BLaER1 treated with 17β-estradiol and CSF1 and Interleukin-3, amounts not matched to agents 10 nM and 100 nM (cell line): ENCODE measurements around the gene C4orf51.

Experiments
- H3K27ac ChIP-seq, 11 experiments: shearing (Covaris generic); formaldehyde crosslinking; 2 replicates each; pipeline ENCODE4 v1.8.1; 2022
- H3K27me3 ChIP-seq, 11 experiments: shearing (Covaris generic); formaldehyde crosslinking; 2 replicates each; pipeline ENCODE4 v1.8.1; 2022
- H3K36me3 ChIP-seq, 11 experiments: shearing (Covaris generic); formaldehyde crosslinking; 2 replicates each; pipeline ENCODE4 v1.8.1; 2022
- H3K4me1 ChIP-seq, 10 experiments: shearing (Covaris generic); formaldehyde crosslinking; 2 replicates each; pipeline ENCODE4 v1.8.1; 2022
- H3K4me2 ChIP-seq, 11 experiments: shearing (Covaris generic); formaldehyde crosslinking; 2 replicates each; pipeline ENCODE4 v1.8.1; 2022
- H3K4me3 ChIP-seq, 10 experiments: shearing (Covaris generic); formaldehyde crosslinking; 2 replicates each; pipeline ENCODE4 v1.8.1; 2022
- H3K9ac ChIP-seq, 11 experiments: shearing (Covaris generic); formaldehyde crosslinking; 2 replicates each; pipeline ENCODE4 v1.8.1; 2022
- H3K9me3 ChIP-seq, 11 experiments: shearing (Covaris generic); formaldehyde crosslinking; replicated peaks in 1 of 11; 2 replicates each; pipeline ENCODE4 v1.8.1; 2022
- H4K20me1 ChIP-seq, 11 experiments: shearing (Covaris generic); formaldehyde crosslinking; 2 replicates each; pipeline ENCODE4 v1.8.1; 2022
- Cebpa-rat ChIP-seq, 11 experiments: shearing (Covaris generic); IDR thresholded peaks; 2 replicates each; pipeline ENCODE4 v1.8.1; 2022

C4orf51 gene

GRCh38 chr4:145720656-145721055, 40.7 kb downstream of the C4orf51 start:
- Histone ChIP-seq H4K20me1 (no peaks in the 10 kb centered on the region), H3K9me3 (no peaks in the 10 kb centered on the region), H3K27me3 (no peaks in the 10 kb centered on the region), H3K27ac (no peak overlapping the region), H3K4me3 (no peak overlapping the region), H3K9ac (no peak overlapping the region), H3K4me2 (peak overlapping the region in 1 of 11 experiments; percentile 58; a peak in 1 of 22 replicates), H3K4me1 (peaks cover 0 to 11% (median 7%) of the 10 kb centered on the region in 10 experiments; a peak in 10 of 20 replicates), H3K36me3 (no peaks in the 10 kb centered on the region)
- no peak for TF ChIP-seq Cebpa-rat (IDR thresholded peaks at IDR 0.05)

DNA sequence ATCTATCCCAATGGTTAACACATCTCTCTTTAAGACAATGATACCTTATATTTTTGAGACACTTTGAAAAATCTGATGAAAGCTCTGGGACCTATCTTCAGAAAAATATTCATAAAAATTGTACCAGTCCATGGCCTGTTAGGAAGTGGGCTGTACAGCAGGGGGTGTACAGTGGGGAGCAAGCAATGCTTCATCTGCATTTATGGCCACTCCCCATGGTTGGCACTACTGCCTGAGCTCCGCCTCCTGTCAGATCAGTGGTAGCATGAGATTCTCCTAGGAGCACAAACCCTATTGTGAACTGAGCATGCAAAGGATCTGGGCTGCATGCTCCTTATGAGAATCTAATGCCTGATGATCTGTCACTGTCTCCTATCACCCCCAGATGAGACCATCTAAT, 42.6 kb downstream of the C4orf51 start:
- H3K4me1 ChIP-seq = peaks cover 0 to 11% (median 7%) of the 10 kb centered on the region in 10 experiments; a peak in 10 of 20 replicates
- no peaks in the 10 kb centered on the region for H3K36me3 ChIP-seq
- TF ChIP-seq Cebpa-rat (IDR thresholded peaks at IDR 0.05) = no peak

DNA sequence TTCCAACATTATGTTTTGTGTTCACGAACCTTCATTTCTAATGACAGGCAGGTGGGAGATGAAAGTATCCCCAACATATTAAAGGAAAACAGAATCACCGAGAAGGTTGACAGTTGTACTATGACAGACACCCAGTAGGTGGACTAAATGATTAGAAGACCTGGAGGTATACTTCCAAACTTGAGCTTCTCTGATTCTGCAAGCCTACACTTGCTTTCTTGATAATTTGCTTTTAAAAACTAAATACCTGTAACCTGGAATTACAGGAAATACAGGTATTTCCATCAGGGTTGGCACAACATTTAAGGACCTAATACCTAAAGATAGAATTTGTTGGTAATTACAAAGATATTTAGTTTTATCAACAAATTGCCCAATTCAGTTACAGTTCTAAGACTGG, 43.4 kb downstream of the C4orf51 start:
- Histone ChIP-seq H3K27me3 (no peaks in the 10 kb centered on the region), H3K4me2 (no peak overlapping the region), H3K4me1 (peaks cover 0 to 11% (median 7%) of the 10 kb centered on the region in 10 experiments; a peak in 10 of 20 replicates), H3K4me3 (no peak overlapping the region), H4K20me1 (no peaks in the 10 kb centered on the region), H3K9ac (no peak overlapping the region), H3K27ac (no peak overlapping the region), H3K9me3 (no peaks in the 10 kb centered on the region), H3K36me3 (no peaks in the 10 kb centered on the region)
- no peak for TF ChIP-seq Cebpa-rat (IDR thresholded peaks at IDR 0.05)

More for the DNA sequence above, 42.6 kb downstream of the C4orf51 start:
- Histone ChIP-seq H3K9ac (no peak overlapping the region), H3K27ac (no peak overlapping the region), H3K4me3 (no peak overlapping the region), H3K27me3 (no peaks in the 10 kb centered on the region), H3K4me2 (no peak overlapping the region), H3K9me3 (no peaks in the 10 kb centered on the region), H4K20me1 (no peaks in the 10 kb centered on the region)

- Histone ChIP-seq H3K9me3 (no peaks in the 10 kb centered on the region), H3K9ac (no peak overlapping the region), H3K36me3 (no peaks in the 10 kb centered on the region), H4K20me1 (no peaks in the 10 kb centered on the region), H3K4me2 (no peak overlapping the region), H3K4me1 (peaks cover 0 to 5% (median 0%) of the 10 kb centered on the region in 10 experiments; a peak in 5 of 20 replicates), H3K4me3 (no peak overlapping the region), H3K27ac (no peak overlapping the region), H3K27me3 (no peaks in the 10 kb centered on the region)
- TF ChIP-seq Cebpa-rat (IDR thresholded peaks at IDR 0.05) = no peak
Measured at GRCh38 chr4:145730026-145730425, 50.1 kb downstream of the C4orf51 start.

DNA sequence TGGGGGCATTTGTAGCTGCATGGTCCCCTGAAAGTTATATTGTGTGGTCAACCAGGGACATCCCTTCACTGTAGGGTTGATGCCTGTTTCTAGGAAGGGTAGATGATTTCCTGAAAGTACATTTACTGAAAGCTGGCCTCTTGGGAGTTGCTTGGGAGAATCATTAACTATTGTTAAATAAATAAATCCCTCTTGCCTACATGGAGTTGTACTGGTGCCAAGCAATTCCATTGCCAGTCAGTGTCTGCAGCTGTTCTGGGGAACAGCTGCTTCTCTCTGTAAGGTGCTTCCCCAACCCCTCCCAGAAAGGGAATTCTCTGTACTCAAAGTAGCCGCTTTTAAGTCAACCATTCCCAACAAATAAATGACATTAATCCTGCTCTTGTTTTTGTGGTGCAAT, 51.1 kb downstream of the C4orf51 start:
- TF ChIP-seq Cebpa-rat (IDR thresholded peaks at IDR 0.05) = no peak
- Histone ChIP-seq H3K9me3 (no peaks in the 10 kb centered on the region), H3K9ac (no peak overlapping the region), H3K4me1 (peaks cover 0 to 5% (median 0%) of the 10 kb centered on the region in 10 experiments; a peak in 5 of 20 replicates), H3K4me2 (no peak overlapping the region), H4K20me1 (no peaks in the 10 kb centered on the region), H3K27me3 (no peaks in the 10 kb centered on the region), H3K4me3 (no peak overlapping the region), H3K27ac (no peak overlapping the region), H3K36me3 (no peaks in the 10 kb centered on the region)

DNA sequence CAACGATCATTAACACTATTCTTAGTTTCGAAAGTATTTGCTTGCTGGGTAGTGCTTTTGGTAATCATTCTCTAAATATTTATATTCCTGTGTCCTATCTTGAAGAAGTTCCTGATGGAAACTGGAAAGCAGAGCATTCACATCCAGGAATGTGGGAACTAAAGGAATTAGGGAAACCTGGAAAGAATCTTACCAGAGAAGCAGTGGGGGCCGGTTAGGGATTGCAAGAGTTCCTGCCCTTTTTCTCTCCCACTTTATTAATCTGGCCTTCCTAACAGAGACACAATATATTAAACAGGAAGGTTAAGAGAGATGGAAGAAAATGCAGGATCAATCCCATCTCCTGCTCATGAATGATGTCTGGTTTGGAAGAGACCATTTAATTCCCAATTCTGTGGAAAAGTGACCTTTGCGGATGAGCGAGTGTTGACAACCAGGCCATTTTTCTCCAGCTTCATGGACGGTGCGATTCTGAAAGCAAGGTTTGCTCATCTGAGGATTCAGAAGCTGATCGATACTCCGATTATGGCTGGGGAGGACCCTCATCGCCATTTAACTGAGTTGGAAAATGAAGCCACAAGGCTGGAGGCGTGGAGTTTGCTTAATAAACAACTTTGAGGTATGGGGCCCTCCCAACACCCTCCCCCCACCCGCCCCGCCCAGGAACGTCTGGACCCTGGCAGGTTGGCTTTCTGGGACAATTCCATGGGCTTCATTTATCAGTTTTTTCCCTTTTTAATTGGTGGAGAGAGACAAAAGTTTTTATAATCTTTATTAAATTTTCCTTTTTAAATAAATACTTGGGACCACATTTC, 52.3 kb downstream of the C4orf51 start:
- Histone ChIP-seq H3K4me3 (peak overlapping the region; percentile 58 to 75 (median 66)), H3K27me3 (no peaks in the 10 kb centered on the region), H4K20me1 (no peaks in the 10 kb centered on the region), H3K9ac (peak overlapping the region; percentile 74 to 86 (median 83); a peak in 21 of 22 replicates), H3K4me1 (peaks cover 0 to 5% (median 0%) of the 10 kb centered on the region in 10 experiments; a peak in 5 of 20 replicates), H3K4me2 (peak overlapping the region; percentile 58 to 89 (median 75)), H3K27ac (peak overlapping the region in 10 of 11 experiments; percentile 51 to 87 (median 70); a peak in 17 of 22 replicates), H3K36me3 (no peaks in the 10 kb centered on the region), H3K9me3 (no peaks in the 10 kb centered on the region)
- no peak for TF ChIP-seq Cebpa-rat (IDR thresholded peaks at IDR 0.05)

GRCh38 chr4:145732895-145733880, 53.2 kb downstream of the C4orf51 start:
- H4K20me1 ChIP-seq = no peaks in the 10 kb centered on the region
- peak overlapping the region; percentile 58 to 89 (median 75) for H3K4me2 ChIP-seq
- H3K4me3 ChIP-seq = peak overlapping the region; percentile 58 to 75 (median 66)
- H3K9me3 ChIP-seq = no peaks in the 10 kb centered on the region
- H3K27me3 ChIP-seq = no peaks in the 10 kb centered on the region
- TF ChIP-seq Cebpa-rat (IDR thresholded peaks at IDR 0.05) = no peak
- no peaks in the 10 kb centered on the region for H3K36me3 ChIP-seq
- peaks cover 0 to 5% (median 0%) of the 10 kb centered on the region in 10 experiments; a peak in 5 of 20 replicates for H3K4me1 ChIP-seq
- H3K9ac ChIP-seq = peak overlapping the region; percentile 74 to 86 (median 83)
- H3K27ac ChIP-seq = peak overlapping the region; percentile 70 to 87 (median 79); a peak in 19 of 22 replicates

DNA sequence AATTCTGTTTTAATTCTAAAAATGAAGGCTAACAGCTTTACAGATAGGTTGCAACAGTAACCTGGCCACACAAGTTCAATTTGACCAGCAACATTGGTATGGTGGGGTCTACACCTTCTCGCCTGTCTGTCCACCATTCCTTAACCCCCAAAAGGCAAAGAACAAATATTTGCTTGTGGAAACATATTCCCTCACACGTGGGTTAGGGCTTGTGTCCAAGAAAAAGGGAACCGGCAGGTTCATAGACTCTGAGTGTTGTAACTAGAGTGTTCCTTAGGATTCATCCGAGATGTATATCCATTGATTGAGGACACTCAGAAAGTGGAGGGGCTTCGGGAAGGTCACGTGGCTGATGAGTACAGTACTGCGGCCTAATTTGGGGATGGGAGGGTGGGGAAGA, 54.1 kb downstream of the C4orf51 start:
- TF ChIP-seq Cebpa-rat (IDR thresholded peaks at IDR 0.05) = no peak
- H4K20me1 ChIP-seq = no peaks in the 10 kb centered on the region
- peaks cover 0 to 5% (median 0%) of the 10 kb centered on the region in 10 experiments; a peak in 5 of 20 replicates for H3K4me1 ChIP-seq
- H3K9me3 ChIP-seq = no peaks in the 10 kb centered on the region
- no peak overlapping the region; a peak in 2 of 22 replicates for H3K9ac ChIP-seq
- peak overlapping the region in 6 of 11 experiments; percentile 58 to 89 (median 73); a peak in 9 of 22 replicates for H3K4me2 ChIP-seq
- no peaks in the 10 kb centered on the region for H3K27me3 ChIP-seq
- no peaks in the 10 kb centered on the region for H3K36me3 ChIP-seq
- no peak overlapping the region for H3K27ac ChIP-seq
- peak overlapping the region in 1 of 10 experiments; percentile 75; a peak in 1 of 20 replicates for H3K4me3 ChIP-seq
